ENCODE results near the gene CCDC134. TPM values are rescaled to one million over a fixed set of nuclear protein-coding genes. Genes with fewer than 3 reads are reported as not detected.
"Not testable (repeated sequence)": the region's sequence is repeated elsewhere in the genome, so short reads cannot be mapped to it uniquely, and the experiment has no call there.

CCDC134 gene
- total RNA-seq, 1 experiment from 2014 or later: 17.0 TPM

DNA sequence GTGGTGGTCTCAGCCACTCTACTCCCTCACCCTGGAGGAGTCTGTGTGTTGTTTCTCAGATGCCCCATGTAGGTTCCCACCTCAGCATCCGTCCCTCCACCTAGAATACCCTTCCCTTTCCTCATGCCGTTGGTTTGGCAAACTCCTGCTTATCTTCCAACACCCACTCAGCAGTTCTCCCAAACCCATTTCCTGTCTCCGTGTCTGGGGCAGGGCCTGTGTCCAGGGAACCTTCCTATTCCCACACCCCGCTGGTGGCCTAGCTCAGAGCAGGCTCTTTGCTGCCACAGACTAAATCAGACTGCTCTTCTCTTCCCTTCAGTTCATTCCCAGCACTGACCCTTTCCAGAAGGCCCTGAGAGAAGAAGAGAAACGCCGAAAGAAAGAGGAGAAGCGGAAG is 24.9 kb downstream of the CCDC134 start:
- Histone ChIP-seq H3K4me3 (ENCODE audit: insufficient read depth, low read depth, low read length) (no peak overlapping the region), H3K36me3 (replicated peaks; ENCODE audit: control insufficient read depth, insufficient read depth, low read length) (peaks cover 2% of the 10 kb centered on the region), H3K27me3 (ENCODE audit: control insufficient read depth, insufficient read depth, low read length) (no peaks in the 10 kb centered on the region)
- DNase-seq: no peak

DNA sequence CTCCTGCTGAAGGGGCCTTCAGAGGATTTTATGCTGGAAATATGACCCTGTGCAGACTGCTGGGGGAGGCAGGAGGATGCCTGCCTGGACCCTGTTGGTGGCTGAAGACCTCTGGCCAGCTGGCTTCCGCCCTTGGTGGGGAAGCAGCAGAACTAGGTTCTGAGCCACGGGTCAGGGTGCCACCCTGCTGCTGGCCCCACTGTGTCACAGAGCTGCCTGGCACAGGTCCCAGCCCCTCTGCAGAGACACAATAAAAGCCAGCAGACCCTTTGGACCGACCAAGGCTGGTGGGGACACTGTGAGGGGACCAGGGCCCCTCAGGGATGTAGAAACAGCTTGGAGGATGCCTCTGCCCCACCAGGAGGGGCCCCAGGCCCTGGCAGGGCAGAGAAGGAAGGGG is 25.5 kb downstream of the CCDC134 start:
- no peak for DNase-seq
- H3K4me3 ChIP-seq (ENCODE audit: insufficient read depth, low read depth, low read length): no peak overlapping the region
- H3K27me3 ChIP-seq (ENCODE audit: control insufficient read depth, insufficient read depth, low read length): no peaks in the 10 kb centered on the region
- H3K36me3 ChIP-seq (replicated peaks; ENCODE audit: control insufficient read depth, insufficient read depth, low read length): peaks cover 2% of the 10 kb centered on the region

DNA sequence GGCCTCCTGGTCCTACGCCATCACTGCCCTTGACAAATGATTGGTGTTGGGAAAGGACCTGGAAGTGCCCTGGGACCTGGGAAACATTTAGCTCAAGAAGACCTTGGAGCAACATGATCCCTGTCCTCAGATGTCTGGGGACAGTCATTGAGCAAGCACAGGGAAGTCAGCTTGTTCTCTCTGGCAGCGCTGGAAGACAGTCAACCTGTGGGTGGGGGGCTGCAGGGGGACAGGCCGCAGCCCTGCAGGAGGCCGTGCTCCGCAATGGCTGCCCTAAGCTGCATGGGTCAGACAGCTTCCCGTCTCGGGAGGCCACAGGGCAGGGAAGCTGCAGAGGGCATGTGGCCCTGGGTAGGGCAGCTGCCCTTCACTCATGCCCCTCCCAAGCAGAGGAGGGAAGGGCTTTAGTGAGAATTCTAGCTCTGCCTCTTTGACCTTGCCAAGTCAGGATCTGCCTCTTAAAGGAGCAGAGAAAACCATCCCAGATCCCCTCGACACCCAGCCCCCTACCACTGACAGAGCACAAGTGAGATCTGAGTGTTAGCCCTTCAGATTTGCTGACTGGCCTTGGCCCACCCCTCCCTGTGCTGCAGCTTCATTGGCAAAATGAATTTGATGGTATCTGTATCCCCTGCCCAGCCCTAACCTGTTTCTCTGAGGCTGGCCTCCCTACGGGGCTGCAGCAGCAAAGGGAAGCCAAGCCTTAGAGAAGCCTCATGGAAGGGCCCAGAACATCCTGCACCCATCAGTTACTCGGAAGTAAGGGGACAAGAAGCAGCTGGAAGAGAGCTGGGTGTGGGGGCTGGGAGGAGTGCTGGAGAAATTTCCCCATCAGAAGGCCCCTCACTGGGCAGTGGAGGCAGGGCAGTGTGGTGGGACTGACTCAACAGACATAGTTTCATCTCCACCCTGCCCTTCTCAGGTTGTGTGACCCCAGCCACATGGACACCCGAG is 26.2 kb downstream of the CCDC134 start:
- Histone ChIP-seq H3K4me3 (ENCODE audit: insufficient read depth, low read depth, low read length) (no peak overlapping the region), H3K36me3 (replicated peaks; ENCODE audit: control insufficient read depth, insufficient read depth, low read length) (peaks cover 2% of the 10 kb centered on the region), H3K27me3 (ENCODE audit: control insufficient read depth, insufficient read depth, low read length) (no peaks in the 10 kb centered on the region)
- DNase-seq: no peak

DNA sequence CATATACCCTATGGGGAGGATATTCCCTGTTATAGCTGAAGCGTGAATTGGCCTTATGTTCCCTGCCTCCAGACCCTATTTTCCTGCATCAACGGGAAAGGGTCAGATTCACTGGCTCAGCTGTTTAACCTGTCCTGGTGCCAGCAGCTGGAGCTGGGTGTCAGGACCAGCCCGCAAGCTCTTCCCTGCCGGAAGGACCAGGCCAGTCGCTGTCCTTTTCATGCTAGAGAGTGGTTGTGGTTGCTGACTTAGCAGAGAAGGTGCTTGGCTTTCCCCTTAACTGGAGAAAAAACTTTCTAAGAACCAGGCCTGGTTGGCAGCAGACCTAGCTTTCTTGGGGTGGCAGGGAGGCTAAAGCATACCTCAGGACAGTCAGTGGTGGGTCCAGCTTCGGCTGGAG is 27.2 kb downstream of the CCDC134 start:
- DNase-seq: no peak
- Histone ChIP-seq H3K36me3 (replicated peaks; ENCODE audit: control insufficient read depth, insufficient read depth, low read length) (peaks cover 2% of the 10 kb centered on the region), H3K27me3 (ENCODE audit: control insufficient read depth, insufficient read depth, low read length) (no peaks in the 10 kb centered on the region), H3K4me3 (ENCODE audit: insufficient read depth, low read depth, low read length) (no peak overlapping the region)

DNA sequence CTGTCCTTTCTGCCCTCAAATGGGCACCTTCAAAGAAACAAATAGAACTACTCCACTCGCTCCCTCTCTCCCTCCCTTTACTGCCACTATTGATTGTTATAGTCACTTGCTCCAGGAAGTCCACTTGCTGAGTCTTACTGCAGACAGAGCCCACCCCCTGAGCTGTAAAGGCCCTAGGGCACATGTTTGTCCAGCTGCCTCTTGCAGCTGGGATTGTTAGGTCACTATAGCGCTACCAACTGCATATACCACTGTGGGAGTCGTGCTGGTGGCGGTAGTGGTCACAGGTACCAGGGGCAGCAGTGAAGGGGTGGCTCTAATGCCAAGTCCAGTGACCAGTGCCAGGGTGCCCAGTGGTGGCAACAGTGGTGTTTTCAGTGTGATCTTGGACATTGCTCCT is 28.0 kb downstream of the CCDC134 start:
- peaks cover 2% of the 10 kb centered on the region for H3K36me3 ChIP-seq (replicated peaks; ENCODE audit: control insufficient read depth, insufficient read depth, low read length)

DNA sequence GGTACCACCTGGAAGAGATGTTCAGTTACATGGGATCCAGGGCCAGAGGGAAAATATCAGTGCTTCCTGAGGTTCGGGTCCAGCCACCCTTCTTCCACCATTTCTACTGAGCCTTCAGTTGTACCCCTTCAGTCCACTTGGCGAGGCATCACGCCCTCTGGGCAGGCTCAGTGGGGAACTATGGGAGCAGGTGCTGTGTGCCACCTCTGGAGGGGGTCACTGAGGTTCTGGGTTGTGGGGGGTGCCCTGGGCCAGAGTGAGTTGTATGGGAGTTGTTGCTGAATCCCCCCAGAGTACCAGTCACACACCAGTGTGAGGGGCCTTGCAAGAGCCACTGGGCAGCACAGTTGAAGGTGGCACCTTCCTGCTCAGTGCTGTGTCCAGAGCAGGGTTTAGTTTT is 29.7 kb downstream of the CCDC134 start:
- H3K4me3 ChIP-seq (ENCODE audit: insufficient read depth, low read depth, low read length): no peak overlapping the region
- no peaks in the 10 kb centered on the region for H3K27me3 ChIP-seq (ENCODE audit: control insufficient read depth, insufficient read depth, low read length)
- peak; percentile 49 for DNase-seq
- peaks cover 2% of the 10 kb centered on the region for H3K36me3 ChIP-seq (replicated peaks; ENCODE audit: control insufficient read depth, insufficient read depth, low read length)

More for the DNA sequence above, 28.0 kb downstream of the CCDC134 start:
- no peak overlapping the region for H3K4me3 ChIP-seq (ENCODE audit: insufficient read depth, low read depth, low read length)
- DNase-seq: no peak
- H3K27me3 ChIP-seq (ENCODE audit: control insufficient read depth, insufficient read depth, low read length): no peaks in the 10 kb centered on the region

DNA sequence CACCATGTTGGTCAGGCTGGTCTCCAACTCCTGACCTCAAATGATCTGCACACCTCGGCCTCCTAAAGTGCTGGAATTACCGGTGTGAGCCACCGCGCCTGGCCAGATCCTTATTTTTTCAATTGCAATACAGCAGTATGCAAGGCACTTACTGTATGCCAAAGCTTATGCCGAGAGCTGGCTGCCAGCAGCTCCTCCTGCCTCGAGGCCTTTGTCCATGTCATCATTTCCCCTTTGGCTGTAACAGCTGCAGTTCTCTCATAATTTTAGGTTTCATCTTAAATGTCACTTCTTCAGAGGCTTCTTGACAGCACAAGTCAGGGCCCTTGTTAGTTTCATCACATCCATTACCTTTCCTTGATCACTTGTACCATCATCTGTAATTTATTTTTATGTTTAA is 30.9 kb downstream of the CCDC134 start:
- no peak overlapping the region for H3K4me3 ChIP-seq (ENCODE audit: insufficient read depth, low read depth, low read length)
- DNase-seq: no peak
- H3K36me3 ChIP-seq (replicated peaks; ENCODE audit: control insufficient read depth, insufficient read depth, low read length): peaks cover 9% of the 10 kb centered on the region
- no peaks in the 10 kb centered on the region for H3K27me3 ChIP-seq (ENCODE audit: control insufficient read depth, insufficient read depth, low read length)

DNA sequence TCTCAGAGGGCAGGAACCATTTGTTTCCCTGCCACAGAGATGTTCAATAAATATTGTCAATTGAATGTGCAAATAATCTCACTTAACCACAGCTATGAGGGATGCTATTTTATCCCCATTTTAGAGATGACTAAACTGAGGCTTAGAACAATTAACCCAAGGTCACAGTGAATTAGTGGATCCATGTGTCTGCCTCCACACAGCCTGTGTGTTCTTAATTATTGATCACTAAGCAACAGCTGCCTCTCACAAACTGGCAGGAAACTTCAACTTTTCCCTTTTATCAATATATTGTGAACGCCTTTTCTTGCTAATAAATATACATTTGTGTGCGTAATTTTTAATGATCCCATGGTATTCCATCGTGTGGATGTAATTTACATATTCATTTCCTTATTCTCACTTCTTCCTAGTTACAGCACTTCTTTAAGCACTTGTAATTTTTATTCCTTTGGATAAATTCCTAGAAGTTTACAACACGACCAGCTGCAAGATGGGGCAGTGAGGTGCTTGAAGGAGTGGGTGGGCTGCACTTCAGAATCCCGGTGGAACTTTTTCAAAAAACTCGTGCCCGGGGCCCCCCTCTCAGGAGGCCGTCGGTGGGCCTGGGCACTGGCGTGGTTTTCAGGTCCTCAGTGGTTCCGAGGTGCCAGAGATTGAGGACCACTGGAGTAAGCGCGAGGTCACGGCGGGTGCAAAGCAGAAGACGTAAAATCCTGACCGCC is 31.5 kb downstream of the CCDC134 start:
- Histone ChIP-seq H3K36me3 (replicated peaks; ENCODE audit: control insufficient read depth, insufficient read depth, low read length) (peaks cover 11% of the 10 kb centered on the region), H3K4me3 (ENCODE audit: insufficient read depth, low read depth, low read length) (peak overlapping the region; percentile 52), H3K27me3 (ENCODE audit: control insufficient read depth, insufficient read depth, low read length) (no peaks in the 10 kb centered on the region)
- no peak for DNase-seq

DNA sequence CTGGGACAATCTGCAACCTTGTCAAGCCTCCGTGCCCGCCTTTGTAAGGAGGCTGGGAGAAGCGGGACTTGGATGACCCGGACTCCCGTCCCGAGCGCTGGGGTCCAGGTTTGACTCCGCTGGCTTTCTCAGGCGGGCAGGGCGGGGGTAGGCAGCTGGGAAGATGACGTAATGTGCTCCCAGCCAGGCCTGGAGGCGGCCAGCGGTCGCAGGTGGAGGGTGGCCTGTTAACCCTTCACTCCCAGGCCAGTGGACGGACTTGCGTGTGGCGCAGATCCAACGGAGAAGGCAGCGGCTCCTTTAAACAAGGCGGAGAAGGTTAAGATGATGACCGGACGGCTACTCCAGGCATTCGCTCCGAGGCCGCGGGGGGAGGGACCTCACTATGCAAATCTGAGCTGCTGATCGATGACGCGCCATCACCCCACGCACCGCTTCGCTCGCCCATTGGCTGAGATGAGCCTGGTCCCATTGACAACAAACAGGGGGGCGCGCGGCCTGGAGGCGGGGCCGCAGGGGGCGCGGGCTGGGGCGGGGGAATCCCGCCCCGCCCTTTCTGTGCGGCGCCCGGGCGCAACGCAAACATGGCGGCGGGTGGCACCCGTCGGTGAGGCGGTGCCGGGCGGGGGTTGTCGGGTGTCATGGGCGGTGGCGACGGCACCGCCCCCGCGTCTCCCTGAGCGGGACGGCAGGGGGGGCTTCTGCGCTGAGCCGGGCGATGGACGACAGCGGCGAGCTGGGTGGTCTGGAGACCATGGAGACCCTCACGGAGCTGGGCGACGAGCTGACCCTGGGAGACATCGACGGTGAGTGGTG is 32.3 kb downstream of the CCDC134 start, which contains the start of gene SREBF2:
Gene SREBF2, plus strand, starts transcription at position 553 of the 816 bp plus-strand sequence. Its CDS starts 166 bp downstream, at position 719.
- peak; percentile 99 for DNase-seq
- H3K4me3 ChIP-seq (ENCODE audit: insufficient read depth, low read depth, low read length): peak within 1 kb of the TSS; percentile 86
- no peaks in the 10 kb centered on the region for H3K27me3 ChIP-seq (ENCODE audit: control insufficient read depth, insufficient read depth, low read length)
- peaks cover 11% of the 10 kb centered on the region for H3K36me3 ChIP-seq (replicated peaks; ENCODE audit: control insufficient read depth, insufficient read depth, low read length)

DNA sequence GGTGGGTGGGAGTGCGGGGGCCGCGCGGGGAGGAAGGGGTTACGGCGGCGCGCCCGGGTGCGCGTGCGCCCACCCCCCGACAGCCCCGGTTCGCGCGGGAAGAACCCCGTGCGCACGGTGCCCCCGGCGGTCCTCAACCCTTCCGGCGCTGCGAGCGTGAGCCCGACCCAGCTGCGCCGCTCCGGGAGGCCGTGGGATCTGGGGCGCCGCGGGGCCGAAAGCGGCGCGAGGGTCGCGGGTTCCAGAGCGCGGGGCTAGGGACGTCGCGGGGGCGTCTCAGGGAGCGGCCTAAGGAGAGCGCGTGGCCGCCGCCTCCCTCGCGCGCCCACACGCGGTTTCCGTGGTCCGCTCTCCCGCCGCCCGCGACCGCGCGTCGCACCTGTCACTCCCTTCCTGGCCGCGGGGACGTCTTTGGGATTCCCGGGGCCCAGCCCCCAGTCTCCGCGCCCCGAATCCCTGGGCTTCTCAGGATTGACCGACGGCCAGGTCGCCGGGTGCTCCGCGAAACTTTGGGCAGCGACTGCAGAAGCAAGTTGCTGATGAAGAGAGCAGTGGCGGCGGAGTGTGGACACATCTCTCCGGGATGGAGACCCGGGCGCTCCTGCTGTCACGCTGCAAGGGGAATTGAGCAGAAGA is 33.0 kb downstream of the CCDC134 start:
- H3K4me3 ChIP-seq (ENCODE audit: insufficient read depth, low read depth, low read length): peak overlapping the region; percentile 86
- H3K27me3 ChIP-seq (ENCODE audit: control insufficient read depth, insufficient read depth, low read length): no peaks in the 10 kb centered on the region
- peaks cover 11% of the 10 kb centered on the region for H3K36me3 ChIP-seq (replicated peaks; ENCODE audit: control insufficient read depth, insufficient read depth, low read length)
- peak; percentile 69 for DNase-seq

DNA sequence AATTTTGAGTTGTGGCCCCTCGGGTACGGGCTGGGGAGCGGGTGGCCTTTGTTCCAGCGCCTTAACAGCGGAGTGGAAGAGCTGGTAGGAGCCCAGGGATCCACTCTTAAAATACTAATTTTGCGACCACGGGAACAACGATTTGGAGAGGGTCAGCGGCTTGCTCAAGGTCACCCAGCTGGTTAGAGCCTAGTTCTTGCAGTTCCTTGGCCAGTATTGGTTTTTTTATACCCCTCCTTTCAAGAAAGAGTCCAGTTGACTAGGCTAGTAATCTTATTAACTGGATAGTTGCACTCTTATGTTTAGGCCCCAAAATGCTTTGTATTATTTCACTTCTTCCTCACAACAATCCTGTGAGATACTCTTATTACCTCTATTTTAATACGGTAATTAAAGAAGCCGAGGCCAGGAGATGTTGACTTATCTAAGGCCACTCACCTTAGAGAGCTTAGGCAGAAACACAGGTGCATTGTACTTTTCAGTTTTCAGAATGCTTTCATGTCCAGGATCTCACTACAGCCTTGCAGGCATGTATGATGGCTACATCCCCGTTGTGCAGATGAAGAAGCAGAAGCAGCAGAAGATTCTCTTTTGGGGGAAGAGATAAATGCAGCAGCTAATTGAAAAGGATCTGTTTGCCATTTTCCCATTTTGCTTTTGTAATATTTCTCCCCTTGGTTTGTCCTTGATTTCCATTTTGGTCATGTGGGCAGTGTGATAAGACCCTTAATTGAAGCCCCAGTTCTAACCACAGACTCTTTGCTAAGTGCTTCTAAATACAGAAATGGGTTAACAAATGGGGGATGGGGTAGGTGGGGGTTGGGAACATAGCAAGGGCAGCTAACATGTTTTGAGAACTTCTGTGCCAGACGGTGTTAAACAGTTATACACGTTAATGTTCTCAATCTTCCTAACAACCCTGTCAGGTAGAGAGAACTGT is 33.8 kb downstream of the CCDC134 start:
- Histone ChIP-seq H3K36me3 (replicated peaks; ENCODE audit: control insufficient read depth, insufficient read depth, low read length) (peaks cover 15% of the 10 kb centered on the region), H3K4me3 (ENCODE audit: insufficient read depth, low read depth, low read length) (peak overlapping the region; percentile 86), H3K27me3 (ENCODE audit: control insufficient read depth, insufficient read depth, low read length) (no peaks in the 10 kb centered on the region)
- DNase-seq: no peak

DNA sequence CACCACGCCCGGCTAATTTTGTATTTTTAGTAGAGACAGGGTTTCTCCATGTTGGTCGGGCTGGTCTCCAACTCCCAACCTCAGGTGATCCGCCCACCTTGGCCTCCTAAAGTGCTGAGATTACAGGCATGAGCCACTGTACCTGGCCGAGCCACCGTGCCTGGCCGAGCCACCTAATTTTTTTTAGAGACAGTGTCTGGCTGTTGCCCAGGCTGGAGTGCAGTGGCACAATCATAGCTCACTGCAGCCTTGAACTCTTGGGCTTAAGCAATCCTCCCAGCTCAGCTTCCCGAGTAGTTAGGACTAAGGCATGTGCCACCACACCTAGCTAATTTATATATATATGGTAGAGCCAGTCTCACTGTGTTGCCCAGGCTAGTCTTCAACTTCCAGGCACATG is 35.0 kb downstream of the CCDC134 start:
- H3K27me3 ChIP-seq (ENCODE audit: control insufficient read depth, insufficient read depth, low read length); DNase-seq; H3K4me3 ChIP-seq (ENCODE audit: insufficient read depth, low read depth, low read length): not testable (repeated sequence)
- H3K36me3 ChIP-seq (replicated peaks; ENCODE audit: control insufficient read depth, insufficient read depth, low read length): peaks cover 16% of the 10 kb centered on the region

DNA sequence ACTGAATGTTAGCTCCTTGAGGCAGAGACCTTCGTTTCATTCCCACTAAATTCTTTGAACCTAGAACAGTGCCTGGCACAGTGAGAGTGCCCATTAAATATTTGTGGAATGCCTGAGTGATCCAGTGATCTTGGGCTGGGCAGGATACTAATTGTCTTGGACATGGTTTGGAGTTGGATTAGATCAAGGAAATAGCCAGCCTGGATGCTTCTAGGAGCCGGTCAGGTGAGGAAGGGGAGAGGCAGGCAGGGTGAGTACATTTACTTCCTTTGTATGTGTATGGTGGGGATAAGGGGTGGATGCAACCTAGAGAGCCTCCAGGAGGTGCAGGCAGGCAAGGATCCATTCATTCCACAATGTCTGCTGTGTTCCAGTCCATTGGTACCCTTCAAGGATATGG is 36.1 kb downstream of the CCDC134 start:
- H3K36me3 ChIP-seq (replicated peaks; ENCODE audit: control insufficient read depth, insufficient read depth, low read length): peaks cover 20% of the 10 kb centered on the region
- no peak overlapping the region for H3K4me3 ChIP-seq (ENCODE audit: insufficient read depth, low read depth, low read length)
- no peaks in the 10 kb centered on the region for H3K27me3 ChIP-seq (ENCODE audit: control insufficient read depth, insufficient read depth, low read length)
- DNase-seq: no peak

Measured in H7 (cell line).